Liver (tissue), 9 donors: ENCODE results near the gene MAP3K19. TPM values are rescaled to one million over a fixed set of nuclear protein-coding genes. Genes with fewer than 3 reads are reported as not detected.

Experiments
- DNase-seq: peaks from one replicate; pipeline ENCODE4 v3.0.0-alpha.2; 2017; ENCODE audit warnings: low spot score
- H3K27ac ChIP-seq, 2 donors: one replicate each; pipeline ENCODE4 v1.7.0; 2013; ENCODE audit warnings: inconsistent platforms in 2 of 2, low read length in 2 of 2, control low read depth in 1 of 2, low read depth in 1 of 2, mild to moderate bottlenecking in 1 of 2
- H3K27me3 ChIP-seq, 4 donors: one replicate each; pipeline versions ENCODE4 v1.6.1 to v1.7.0; 2013; ENCODE audit warnings: low read length in 3 of 4, inconsistent platforms in 1 of 4, mild to moderate bottlenecking in 1 of 4, moderate library complexity in 1 of 4; ENCODE audit not compliant: control insufficient read depth in 4 of 4, insufficient read depth in 4 of 4
- H3K36me3 ChIP-seq, 4 donors: one replicate each; pipeline versions ENCODE4 v1.6.1 to v1.7.0; 2013; ENCODE audit warnings: low read length in 3 of 4, mild to moderate bottlenecking in 3 of 4, low read depth in 1 of 4, moderate library complexity in 1 of 4; ENCODE audit not compliant: control insufficient read depth in 4 of 4, insufficient read depth in 3 of 4
- H3K4me1 ChIP-seq, 4 donors: one replicate each; pipeline versions ENCODE4 v1.6.1 to v1.7.0; 2013; ENCODE audit warnings: low read length in 3 of 4, mild to moderate bottlenecking in 3 of 4, moderate library complexity in 1 of 4; ENCODE audit not compliant: control insufficient read depth in 4 of 4, insufficient read depth in 4 of 4
- H3K4me3 ChIP-seq, 3 donors: one replicate each; pipeline versions ENCODE4 v1.6.1 to v1.7.0; 2013; ENCODE audit warnings: low read length in 3 of 3, control low read depth in 1 of 3, low read depth in 1 of 3, mild to moderate bottlenecking in 1 of 3
- H3K9ac ChIP-seq, 2 donors: one replicate each; pipeline ENCODE4 v1.7.0; 2013; ENCODE audit warnings: low read length in 2 of 2, mild to moderate bottlenecking in 2 of 2, moderate library complexity in 2 of 2, control low read depth in 1 of 2, low read depth in 1 of 2
- H3K9me3 ChIP-seq, 4 donors: one replicate each; pipeline versions ENCODE4 v1.6.1 to v1.7.0; 2013; ENCODE audit warnings: low read length in 3 of 4; ENCODE audit not compliant: control insufficient read depth in 4 of 4
- ATF3 ChIP-seq: IDR thresholded peaks from 2 replicates; pipeline ENCODE4 v1.6.1; 2016; ENCODE audit warnings: antibody characterized with exemption
- CTCF ChIP-seq: fragments of 150-350 bp; IDR thresholded peaks from 2 replicates; pipeline ENCODE4 v1.5.1; 2017; ENCODE audit warnings: improper control_type of control experiment, low read depth, low read length; ENCODE audit not compliant: missing input control
- EGR1 ChIP-seq, 2 donors: IDR thresholded peaks; 2 replicates each; pipeline ENCODE4 v1.6.1; 2016 to 2018; ENCODE audit warnings: antibody characterized with exemption in 2 of 2, low read depth in 2 of 2
- FOXA1 ChIP-seq: IDR thresholded peaks from 2 replicates; pipeline ENCODE4 v1.6.1; 2016; ENCODE audit warnings: antibody characterized with exemption
- FOXA2 ChIP-seq: IDR thresholded peaks from 2 replicates; pipeline ENCODE4 v1.6.1; 2016; ENCODE audit warnings: antibody characterized with exemption
- GABPA ChIP-seq, 2 donors: IDR thresholded peaks in 1 of 2; conservative IDR thresholded peaks in 1 of 2; 2 replicates each; pipeline ENCODE4 v1.6.1; 2016; ENCODE audit warnings: antibody characterized with exemption in 2 of 2, mild to moderate bottlenecking in 1 of 2, moderate library complexity in 1 of 2
- HNF4A ChIP-seq, 2 donors: conservative IDR thresholded peaks; 2 replicates each; pipeline ENCODE4 v1.6.1; 2016; ENCODE audit warnings: antibody characterized with exemption in 2 of 2, mild to moderate bottlenecking in 2 of 2
- HNF4G ChIP-seq: IDR thresholded peaks from 2 replicates; pipeline ENCODE4 v1.6.1; 2016; ENCODE audit warnings: antibody characterized with exemption
- JUND ChIP-seq, 2 donors: IDR thresholded peaks; 2 replicates each; pipeline ENCODE4 v1.6.1; 2016; ENCODE audit warnings: antibody characterized with exemption in 2 of 2
- MAX ChIP-seq: IDR thresholded peaks from 2 replicates; pipeline ENCODE4 v1.6.1; 2016; ENCODE audit warnings: antibody characterized with exemption
- NR2F2 ChIP-seq: IDR thresholded peaks from 2 replicates; pipeline ENCODE4 v1.6.1; 2016; ENCODE audit warnings: antibody characterized with exemption
- RAD21 ChIP-seq, 2 donors: IDR thresholded peaks; 2 replicates each; pipeline ENCODE4 v1.6.1; 2016; ENCODE audit warnings: antibody characterized with exemption in 2 of 2, mild to moderate bottlenecking in 2 of 2
- REST ChIP-seq: IDR thresholded peaks from 2 replicates; pipeline ENCODE4 v1.6.1; 2016; ENCODE audit warnings: antibody characterized with exemption, mild to moderate bottlenecking
- RXRA ChIP-seq, 2 donors: IDR thresholded peaks; 2 replicates each; pipeline ENCODE4 v1.6.1; 2017 to 2018; ENCODE audit warnings: antibody characterized with exemption in 2 of 2, mild to moderate bottlenecking in 1 of 2
- SP1 ChIP-seq: IDR thresholded peaks from 2 replicates; pipeline ENCODE4 v1.6.1; 2018; ENCODE audit warnings: antibody characterized with exemption, mild to moderate bottlenecking
- TAF1 ChIP-seq: conservative IDR thresholded peaks from 2 replicates; pipeline ENCODE4 v1.6.1; 2016; ENCODE audit warnings: antibody characterized with exemption, mild to moderate bottlenecking
- YY1 ChIP-seq: IDR thresholded peaks from 2 replicates; pipeline ENCODE4 v1.6.1; 2016; ENCODE audit warnings: antibody characterized with exemption, mild to moderate bottlenecking
- ZBTB33 ChIP-seq: IDR thresholded peaks from 2 replicates; pipeline ENCODE4 v1.6.1; 2016; ENCODE audit warnings: antibody characterized with exemption
- WGBS: extraction: QIAGEN DNeasy Blood & Tissue Kit; methylation state at CpG from one replicate; pipeline ENCODE4 v1.1.7; 2013; 5-methylcytosine and 5-hydroxymethylcytosine counted together
- polyA plus RNA-seq, 2 donors: library from polyadenylated mRNA; stranded (reverse) in 1 of 2; unstranded in 1 of 2; fragments of 200-250 nt in 1 of 2; fragments of >200 nt in 1 of 2; fragmentation: Nextera tagmentation in 1 of 2; extraction: Ambion mirVana in 1 of 2; gene quantifications; one replicate each; pipeline versions ENCODE4 v1.2.1 to v1.2.3, GENCODE V29; 2013 to 2015
- total RNA-seq, 2 donors: library from RNA; depleted of rRNA; stranded (reverse); fragments of >200 nt; gene quantifications; one replicate each; pipeline ENCODE4 v1.2.3, GENCODE V29; 2014
- donor health status: healthy.
- donor health status: healthy.
- donor health status: healthy.
- donor health status: healthy.
- donor health status: healthy.

MAP3K19 gene
- total and polyA plus RNA-seq, 4 donors: not detected

GRCh38 chr2:135066710-135067109 is 19.5 kb upstream of the MAP3K19 start:
- no peak overlapping the region for H3K27ac ChIP-seq
- no peak for DNase-seq
- H3K9me3 ChIP-seq: no peaks in the 10 kb centered on the region
- no peak for TF ChIP-seq YY1
- no peak for TF ChIP-seq REST
- no peak for TF ChIP-seq ZBTB33
- TF ChIP-seq JUND (IDR thresholded peaks at IDR 0.05): no peak
- no peak for TF ChIP-seq FOXA1
- TF ChIP-seq GABPA (IDR thresholded peaks at IDR 0.05 in 1 of 2, conservative IDR thresholded peaks at IDR 0.05 in 1 of 2): no peak
- no peak for TF ChIP-seq CTCF
- no peak for TF ChIP-seq TAF1
- TF ChIP-seq RAD21 (IDR thresholded peaks at IDR 0.05): no peak
- TF ChIP-seq EGR1 (IDR thresholded peaks at IDR 0.05; ENCODE audit: low read depth in 2 of 2): no peak
- no peak for TF ChIP-seq FOXA2
- TF ChIP-seq HNF4G: no peak
- TF ChIP-seq SP1: no peak
- no peak for TF ChIP-seq MAX
- TF ChIP-seq HNF4A (conservative IDR thresholded peaks at IDR 0.05): no peak
- TF ChIP-seq NR2F2: no peak
- no peak for TF ChIP-seq RXRA (IDR thresholded peaks at IDR 0.05)
- TF ChIP-seq ATF3: no peak
- no peak overlapping the region for H3K4me3 ChIP-seq
- H3K9ac ChIP-seq: no peak overlapping the region
- WGBS: 97% methylated on average over 1 of the region's 1 CpG
- peaks cover 0 to 2% (median 0%) of the 10 kb centered on the region in 4 donors for H3K4me1 ChIP-seq
- H3K27me3 ChIP-seq: no peaks in the 10 kb centered on the region
- peaks cover 0 to 4% (median 1%) of the 10 kb centered on the region in 4 donors for H3K36me3 ChIP-seq
